Choroid plexus epithelial cell (primary cell): ENCODE data around the gene LAMB2.
A peak's percentile ranks its signal among the peaks of the same experiment; 100 is the strongest.

Experiments used
- DNase-seq: peaks from one replicate; pipeline ENCODE4 v3.0.0-alpha.2; 2010; ENCODE audit warnings: low read depth
- H3K4me3 ChIP-seq: 2 replicates; pipeline ENCODE4 v1.5.1; 2011; ENCODE audit warnings: low read depth, mild to moderate bottlenecking, control low read depth, low read length, moderate library complexity
- TF ChIP-seq, protein P1 (sequence below): conservative IDR thresholded peaks from 2 replicates; pipeline ENCODE4 v1.5.1; 2011; ENCODE audit warnings: low read depth, mild to moderate bottlenecking, control low read depth, inconsistent platforms, low read length, moderate library complexity

Gene LAMB2

DNA sequence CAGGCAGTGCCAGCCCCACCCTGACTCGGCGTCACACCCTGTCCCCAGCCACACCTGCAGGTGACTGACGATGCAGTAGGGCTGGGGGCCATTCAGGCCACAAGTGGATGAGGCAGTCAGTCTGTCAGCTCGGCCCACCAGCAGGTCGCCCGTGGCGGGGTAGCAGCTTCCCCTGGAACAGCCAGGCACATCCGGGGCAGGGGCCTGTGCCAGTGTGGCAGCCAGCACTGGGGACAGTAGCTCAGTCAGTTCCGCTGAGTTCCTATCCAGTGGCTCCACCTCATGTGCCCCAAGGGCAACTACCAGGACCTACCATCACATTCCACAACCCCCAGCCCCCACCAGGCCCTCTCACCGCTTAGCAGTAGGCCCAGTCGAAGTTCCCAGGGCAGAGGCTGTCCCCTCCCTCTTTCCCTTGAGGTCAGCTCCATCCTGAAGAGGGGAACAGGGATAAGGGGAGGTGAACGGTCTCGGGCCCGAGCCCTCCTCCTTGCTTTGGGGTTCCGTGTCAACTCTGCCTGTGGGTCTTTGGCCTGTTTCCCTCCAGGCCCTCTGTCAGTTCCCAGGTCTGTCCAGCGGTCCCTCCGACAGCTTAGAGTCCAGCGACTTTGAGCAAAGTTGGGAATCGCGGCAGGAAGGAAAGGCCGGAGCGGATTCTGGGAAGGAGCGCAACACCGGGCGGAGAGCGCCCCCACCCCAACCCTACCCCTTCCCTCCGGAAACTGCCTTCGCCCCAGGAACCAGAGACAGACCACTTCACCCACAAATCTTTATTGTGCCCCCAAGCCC, at the start of gene LAMB2:
LAMB2 (minus strand) TSS at position 614 of the 789 bp plus-strand sequence; CDS start at position 431, 183 bp downstream.
- peak; percentile 76 for DNase-seq
- peak within 1 kb of the TSS; percentile 92 for H3K4me3 ChIP-seq
- TF ChIP-seq, protein P1, sequence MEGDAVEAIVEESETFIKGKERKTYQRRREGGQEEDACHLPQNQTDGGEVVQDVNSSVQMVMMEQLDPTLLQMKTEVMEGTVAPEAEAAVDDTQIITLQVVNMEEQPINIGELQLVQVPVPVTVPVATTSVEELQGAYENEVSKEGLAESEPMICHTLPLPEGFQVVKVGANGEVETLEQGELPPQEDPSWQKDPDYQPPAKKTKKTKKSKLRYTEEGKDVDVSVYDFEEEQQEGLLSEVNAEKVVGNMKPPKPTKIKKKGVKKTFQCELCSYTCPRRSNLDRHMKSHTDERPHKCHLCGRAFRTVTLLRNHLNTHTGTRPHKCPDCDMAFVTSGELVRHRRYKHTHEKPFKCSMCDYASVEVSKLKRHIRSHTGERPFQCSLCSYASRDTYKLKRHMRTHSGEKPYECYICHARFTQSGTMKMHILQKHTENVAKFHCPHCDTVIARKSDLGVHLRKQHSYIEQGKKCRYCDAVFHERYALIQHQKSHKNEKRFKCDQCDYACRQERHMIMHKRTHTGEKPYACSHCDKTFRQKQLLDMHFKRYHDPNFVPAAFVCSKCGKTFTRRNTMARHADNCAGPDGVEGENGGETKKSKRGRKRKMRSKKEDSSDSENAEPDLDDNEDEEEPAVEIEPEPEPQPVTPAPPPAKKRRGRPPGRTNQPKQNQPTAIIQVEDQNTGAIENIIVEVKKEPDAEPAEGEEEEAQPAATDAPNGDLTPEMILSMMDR, result peak; percentile 27

DNA sequence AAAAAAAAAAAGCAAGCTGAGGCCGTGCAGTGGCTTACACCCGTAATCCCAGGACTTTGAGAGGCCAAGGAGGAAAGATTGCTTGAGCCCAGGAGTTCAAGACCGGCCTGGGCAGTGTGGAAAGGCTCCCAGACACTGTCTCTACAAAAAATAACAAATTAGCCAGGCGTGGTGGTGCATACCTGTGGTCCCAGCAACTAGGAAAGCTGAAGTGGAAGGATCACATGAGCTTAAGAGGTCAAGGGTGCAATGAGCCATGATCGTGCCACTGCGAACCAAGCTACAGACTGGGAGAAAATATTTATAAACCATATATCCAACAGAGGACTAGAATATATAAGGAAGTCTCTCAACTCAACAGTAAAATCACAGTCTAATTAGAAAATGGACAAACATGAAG, 48.5 kb upstream of the LAMB2 start:
- TF ChIP-seq, protein P1, result no peak
- H3K4me3 ChIP-seq, result no peak overlapping the region
- no peak for DNase-seq

DNA sequence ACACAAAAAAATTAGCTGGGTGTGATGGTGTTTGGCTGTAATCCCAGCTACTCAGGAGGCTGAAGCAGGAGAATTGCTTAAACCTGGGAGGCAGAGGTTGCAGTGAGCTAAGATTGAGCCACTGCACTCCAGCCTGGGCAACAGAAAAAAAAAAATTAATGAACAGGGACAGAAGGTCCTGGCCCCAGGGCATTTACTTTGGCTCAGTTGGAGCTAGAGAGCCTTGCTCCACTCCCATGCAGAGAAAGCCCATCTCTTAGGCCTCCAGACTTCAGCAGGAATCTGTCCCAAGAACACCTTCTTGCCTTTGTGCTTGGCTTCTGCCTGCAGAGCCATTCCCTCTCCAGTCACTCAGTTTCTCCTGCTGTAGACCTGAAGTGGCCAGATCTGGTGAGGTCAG, 47.3 kb upstream of the LAMB2 start:
- TF ChIP-seq, protein P1, result no peak
- H3K4me3 ChIP-seq, result no peak overlapping the region
- no peak for DNase-seq

DNA sequence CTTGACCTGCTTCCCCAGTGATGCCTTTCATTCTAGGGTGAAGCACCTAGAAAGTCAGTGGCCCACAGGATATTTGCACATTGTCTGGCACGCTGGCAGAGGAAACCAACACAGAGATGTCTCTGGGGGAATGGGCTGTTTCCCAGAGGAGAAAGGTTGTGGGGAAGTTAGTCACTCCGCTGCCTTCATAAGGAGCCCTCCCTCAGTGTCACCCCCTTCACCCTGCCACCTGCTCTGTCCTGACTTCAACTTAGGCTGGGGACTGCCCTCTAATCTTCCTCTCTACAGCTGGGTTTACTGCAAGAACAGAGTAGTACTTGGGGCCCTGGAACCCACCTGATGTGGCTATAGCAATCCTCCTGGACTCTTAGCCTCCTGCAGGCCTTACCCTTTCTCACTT, 44.2 kb upstream of the LAMB2 start:
- no peak for DNase-seq
- no peak overlapping the region for H3K4me3 ChIP-seq
- TF ChIP-seq, protein P1, result no peak

DNA sequence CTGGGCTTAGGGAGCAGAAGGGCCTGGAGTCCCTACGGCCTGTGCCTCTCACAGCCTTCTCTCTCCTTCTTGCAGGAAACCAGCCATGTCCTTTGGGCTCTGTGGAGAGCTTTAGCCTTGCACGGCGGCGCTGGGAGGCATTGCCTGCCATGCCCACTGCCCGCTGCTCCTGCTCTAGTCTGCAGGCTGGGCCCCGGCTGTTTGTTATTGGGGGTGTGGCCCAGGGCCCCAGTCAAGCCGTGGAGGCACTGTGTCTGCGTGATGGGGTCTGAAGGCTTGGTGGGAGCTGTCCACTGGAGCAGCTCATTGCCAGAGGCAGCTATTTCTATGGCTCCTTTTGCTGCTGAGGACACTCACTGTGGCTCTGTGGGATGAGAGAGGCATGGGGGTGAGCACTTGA, 42.7 kb upstream of the LAMB2 start:
- TF ChIP-seq, protein P1, result no peak

DNA sequence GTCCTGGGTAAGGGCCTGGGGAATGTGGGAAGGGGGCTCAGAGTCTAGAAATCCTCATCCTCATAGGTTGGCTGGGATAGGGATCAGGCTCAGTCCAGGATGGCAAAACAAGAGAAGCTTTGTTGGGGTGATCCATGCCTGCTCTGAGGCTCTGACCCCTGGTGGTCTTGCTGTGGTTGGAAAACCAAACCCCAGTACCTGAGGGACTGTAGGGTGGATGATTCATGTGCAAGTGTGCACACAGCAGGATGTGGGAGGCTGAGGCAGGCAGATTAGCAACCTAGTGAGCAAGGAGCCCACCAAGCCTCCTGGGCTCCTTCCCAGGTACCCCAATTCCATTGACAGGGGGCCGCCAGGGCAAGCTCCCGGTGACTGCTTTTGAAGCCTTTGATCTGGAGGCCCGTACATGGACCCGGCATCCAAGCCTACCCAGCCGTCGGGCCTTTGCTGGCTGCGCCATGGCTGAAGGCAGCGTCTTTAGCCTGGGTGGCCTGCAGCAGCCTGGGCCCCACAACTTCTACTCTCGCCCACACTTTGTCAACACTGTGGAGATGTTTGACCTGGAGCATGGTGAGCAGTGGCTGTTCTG, 41.6 kb upstream of the LAMB2 start:
- no peak for DNase-seq
- no peak overlapping the region for H3K4me3 ChIP-seq
- TF ChIP-seq, protein P1, result no peak

More for the DNA sequence above, 42.7 kb upstream of the LAMB2 start:
- no peak overlapping the region for H3K4me3 ChIP-seq
- DNase-seq, result no peak

DNA sequence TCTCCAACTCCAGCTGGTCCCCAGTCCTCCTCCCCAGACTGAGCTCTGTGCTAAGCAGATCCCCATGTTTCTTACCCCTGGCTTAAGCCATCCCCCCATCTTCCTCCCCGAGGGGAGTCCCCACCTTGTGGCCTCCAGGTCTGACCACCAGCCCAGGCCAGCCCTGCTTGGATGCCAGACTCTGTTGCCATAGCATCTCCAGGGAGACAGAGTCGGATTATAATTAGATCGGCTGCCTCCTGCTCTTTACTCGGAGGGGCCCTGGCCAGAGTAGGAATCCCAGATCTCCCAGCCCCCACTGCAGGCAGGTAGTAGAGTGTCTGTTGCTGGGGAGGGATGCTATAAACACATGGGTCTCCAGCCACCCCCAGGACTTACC, 40.9 kb upstream of the LAMB2 start:
- no peak overlapping the region for H3K4me3 ChIP-seq
- peak; percentile 62 for DNase-seq
- TF ChIP-seq, protein P1, result no peak
